Islet of Langerhans (tissue), 1 donor: Measurements from ENCODE around the gene BBS7.

Source experiments
- FAIRE-seq: peaks from one replicate; lab custom pipeline; 2011; peaks lifted over from hg19 to GRCh38; lab: Jason Lieb, UNC

Gene BBS7

DNA sequence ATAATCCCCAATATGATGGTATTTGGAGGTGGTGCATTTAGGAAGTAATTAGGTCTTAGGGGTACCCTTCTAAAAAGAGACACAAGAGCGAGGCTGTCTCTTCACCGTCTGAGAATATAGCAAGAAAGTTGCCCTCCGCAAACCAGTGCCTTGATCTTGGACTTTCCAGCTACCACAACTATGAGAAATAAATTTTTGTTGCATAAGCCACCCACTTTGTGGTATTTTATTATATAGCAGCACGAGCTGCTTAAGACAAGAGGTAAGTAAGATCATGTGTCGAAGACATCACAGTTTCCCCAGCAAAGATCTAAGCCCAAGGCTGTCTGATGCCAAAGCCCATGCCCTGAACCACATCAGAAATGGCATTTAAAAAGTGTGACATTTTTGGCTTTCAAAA lies 78.8 kb downstream of the BBS7 start:
- FAIRE-seq, result no peak

DNA sequence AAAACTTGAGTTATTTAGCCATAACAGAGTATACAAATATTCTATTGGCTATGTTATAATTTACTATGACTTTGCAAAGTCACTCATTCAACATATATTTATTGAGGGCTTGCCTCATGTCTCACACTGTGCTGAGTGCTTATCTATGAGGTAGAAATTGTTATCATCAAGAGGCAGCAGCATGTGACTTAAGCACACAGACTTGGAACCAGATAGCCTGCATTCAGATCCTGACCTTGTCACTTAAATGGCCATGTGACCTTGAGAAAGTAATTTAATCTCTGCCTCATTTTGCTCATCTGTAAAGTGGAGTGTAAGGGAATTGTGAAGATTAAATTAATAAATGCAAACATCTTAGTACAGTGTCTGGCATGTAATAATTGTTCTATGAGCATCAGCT lies 79.3 kb downstream of the BBS7 start:
- no peak for FAIRE-seq

DNA sequence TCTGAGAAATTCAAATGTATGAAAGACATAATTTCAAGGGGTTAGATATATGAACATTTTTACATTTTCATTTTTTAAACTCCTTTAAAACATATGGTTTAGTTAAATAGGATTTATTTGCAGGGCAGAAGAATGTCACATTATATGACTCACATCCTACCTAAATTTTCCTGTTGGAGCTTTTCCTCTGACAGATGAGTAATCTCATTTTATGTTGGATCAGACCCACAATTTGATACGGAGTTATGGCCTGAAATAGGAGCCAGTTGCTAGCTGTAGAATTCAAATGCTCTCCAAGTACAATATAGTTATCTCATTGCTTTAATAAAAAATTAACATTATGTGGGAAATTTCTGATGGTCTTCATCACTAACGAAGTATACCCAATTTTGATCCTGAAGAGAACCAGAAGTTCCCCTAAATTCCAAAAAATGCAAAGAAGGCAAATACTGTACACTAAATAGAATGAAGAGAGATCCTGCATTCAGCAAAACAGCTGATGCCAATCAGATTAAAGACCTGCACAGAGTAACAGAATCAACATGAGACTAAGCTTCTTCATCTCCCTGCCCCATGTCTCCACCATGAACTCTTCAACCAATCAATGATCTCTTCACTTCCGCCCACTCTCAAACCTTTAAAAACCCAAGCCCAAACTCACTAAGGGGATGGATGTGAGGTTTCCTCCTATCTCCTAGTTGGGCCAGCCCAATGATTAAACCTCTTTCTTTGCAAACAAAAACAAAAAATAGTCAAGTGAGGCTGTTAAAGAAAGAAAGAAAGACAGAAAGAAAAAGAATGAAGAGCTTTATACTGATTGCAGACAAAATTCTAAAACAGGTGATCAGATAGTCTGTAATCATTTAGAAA lies 80.1 kb downstream of the BBS7 start:
- FAIRE-seq, result no peak

DNA sequence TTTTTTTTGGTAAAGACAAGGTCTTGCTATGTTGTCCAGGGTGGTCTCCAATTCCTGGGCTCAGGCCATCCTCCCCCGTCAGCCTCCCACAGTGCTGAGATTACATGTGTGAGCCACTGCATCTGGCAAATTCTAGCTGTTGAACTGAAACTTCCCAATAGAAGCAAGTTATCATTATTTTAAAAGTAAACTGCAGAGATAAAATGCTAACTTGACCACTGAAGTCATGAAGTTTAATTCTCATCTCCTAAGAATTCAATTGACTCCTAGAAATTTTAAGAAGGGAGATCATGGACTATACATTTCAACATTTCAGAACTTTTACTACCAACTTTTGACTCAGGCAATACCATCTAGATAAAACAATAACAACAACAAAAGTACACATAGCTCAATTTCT lies 80.8 kb downstream of the BBS7 start:
- FAIRE-seq, result no peak

DNA sequence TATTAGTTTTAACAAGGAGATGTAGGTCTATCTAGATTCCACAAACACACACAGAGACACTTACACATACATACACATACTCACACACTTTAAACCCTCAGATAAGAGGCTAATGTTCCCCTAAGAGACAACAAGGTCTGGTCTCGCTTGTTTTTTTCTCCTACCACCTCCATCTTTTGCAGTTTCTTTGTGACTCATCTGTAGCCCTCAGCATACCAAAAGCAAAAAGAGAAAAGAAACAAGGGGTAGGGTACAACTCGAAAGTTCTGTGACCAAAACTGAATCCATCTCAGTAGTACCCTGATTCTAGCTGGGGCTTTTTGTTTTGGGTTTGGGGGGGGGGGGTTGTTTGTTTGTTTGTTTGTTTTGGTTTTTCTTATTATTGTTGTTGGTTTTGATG lies 81.4 kb downstream of the BBS7 start:
- no peak for FAIRE-seq

DNA sequence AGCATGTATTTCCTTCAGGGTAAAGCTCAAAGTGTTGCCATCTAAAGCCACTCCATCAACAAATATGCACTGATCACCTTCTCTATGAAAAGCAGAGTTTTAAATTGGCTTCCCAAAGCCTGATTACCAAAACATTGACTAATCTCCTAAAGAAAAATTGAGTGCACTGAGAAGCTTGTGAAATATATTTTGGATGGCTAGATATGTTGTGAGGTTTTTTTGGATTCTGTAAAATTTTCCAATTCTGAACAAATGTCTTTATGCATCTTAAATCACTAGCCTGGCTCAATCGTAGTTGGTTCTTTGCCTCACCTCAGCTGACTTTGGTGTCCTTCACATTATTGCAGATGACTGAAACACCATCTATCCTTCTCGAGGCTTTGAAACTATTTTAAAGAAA lies 84.1 kb downstream of the BBS7 start:
- FAIRE-seq, result no peak

DNA sequence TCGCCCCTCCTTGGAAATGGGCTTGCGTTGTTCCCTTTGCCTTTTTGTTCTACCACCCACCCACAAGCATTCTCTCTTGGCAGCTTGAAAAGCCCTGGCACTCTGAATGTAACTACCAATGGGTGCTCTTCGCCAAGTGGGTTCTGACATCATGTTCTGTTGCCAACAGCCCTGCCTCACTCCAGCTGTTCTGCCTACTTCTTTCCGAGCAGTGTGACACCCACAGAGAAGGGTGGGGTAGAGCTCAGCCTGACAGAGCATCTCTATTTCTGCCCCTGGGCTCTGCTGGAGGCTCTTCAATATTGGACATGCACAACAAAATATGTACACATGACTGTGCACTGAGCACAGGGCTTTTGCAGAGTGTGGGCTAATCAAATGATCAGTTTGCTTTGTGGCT lies 84.8 kb downstream of the BBS7 start:
- FAIRE-seq, result no peak

DNA sequence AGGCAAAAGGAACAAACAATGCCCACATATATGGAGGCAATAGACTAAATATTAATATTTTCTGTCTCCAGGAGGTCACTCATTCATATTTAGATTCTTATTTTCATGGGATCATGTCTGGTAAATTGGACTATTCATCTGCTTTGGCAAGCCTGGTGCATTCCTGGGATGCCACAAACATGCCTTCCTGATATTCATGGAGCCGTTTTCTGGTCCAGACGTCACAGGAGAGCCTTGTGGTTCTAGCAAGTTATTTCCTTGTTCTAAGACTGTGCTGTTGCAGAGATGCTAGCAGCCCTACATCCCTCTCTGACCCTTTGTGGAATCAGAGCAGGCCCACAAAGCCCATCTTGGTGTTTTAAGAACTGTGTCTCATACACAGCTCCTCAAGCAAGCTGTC lies 85.3 kb downstream of the BBS7 start:
- FAIRE-seq, result no peak

DNA sequence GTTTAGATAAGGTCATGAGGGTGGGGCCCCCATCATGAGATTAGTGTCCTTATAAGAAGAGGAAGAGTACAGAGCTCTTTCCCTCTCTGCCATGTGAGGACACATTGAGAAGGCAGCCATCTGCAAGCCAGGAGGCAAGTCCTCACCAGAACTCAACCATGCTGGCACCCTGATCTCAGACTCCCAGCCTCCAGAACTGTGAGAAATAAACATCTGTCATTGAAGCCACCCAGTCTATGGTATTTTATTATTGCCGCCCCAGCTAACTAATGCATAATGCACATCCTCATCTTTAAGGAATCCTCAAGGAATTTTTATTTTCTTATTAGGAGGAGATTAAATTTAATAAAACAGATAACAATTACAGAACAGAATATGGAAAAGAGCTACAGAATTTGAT lies 85.9 kb downstream of the BBS7 start:
- FAIRE-seq, result no peak

DNA sequence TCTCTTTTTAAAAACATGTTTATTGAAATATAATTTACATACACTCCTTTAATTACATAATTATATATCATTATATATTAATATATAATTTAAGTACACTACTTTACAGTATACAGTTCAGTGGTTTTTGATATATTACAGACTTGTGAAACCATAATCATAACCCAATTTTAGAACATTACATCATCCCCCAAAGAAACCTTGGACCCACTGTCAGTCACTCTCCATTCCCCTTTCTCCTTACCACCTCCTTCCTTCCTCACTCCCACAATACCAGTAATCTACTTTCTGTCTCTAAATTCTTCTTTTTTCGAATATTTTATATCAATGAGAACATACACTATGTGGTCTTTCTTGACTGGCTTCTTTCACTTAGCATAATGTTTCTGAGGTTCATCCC lies 87.1 kb downstream of the BBS7 start:
- FAIRE-seq, result no peak

DNA sequence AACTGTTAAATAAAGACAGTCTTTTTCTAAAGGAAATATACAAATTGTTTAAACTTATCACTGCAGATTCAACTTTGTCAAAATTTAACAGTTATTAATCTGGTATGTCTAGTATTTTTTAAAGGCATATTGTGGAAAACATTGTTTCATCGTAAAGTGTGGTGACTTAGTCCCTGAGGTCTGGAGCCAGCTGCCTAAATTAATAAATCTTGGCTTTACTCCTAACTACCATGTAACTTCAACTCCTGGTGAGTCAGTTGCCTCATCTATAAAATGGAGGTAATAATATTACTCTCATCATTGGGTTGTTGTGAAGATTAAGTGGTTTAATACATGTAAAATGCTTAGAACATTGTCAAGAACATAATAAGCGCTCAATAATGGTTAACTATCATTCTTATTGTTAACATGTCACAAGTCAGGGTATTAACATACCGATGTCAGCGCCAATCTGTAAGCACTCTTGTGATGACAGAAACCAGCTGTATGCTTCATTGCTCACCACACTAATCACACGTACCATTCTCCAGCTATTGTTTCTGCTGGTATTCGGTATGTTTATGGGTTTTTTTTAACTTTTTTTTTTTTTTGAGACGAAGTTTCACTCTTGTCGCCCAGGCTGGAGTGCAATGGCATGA lies 91.2 kb downstream of the BBS7 start:
- FAIRE-seq, result no peak

DNA sequence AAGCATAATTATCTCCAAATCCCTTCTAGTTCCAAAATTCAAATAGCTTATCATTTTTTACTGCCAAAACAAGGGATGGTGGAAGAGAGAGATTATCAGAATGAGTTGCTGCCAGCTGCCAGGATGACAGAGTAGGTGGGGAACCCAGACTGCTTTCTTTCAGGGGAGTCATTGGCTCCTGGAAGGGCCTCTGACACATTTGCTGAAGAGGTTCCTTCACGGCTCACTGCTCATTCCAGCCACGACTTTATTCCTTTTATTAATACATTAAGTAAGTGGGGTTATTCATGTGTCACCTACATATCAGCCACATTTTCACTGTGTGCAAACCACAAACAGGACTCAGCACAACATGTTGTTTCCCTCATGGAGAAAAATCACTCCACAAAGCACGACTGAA lies 92.6 kb downstream of the BBS7 start:
- no peak for FAIRE-seq

DNA sequence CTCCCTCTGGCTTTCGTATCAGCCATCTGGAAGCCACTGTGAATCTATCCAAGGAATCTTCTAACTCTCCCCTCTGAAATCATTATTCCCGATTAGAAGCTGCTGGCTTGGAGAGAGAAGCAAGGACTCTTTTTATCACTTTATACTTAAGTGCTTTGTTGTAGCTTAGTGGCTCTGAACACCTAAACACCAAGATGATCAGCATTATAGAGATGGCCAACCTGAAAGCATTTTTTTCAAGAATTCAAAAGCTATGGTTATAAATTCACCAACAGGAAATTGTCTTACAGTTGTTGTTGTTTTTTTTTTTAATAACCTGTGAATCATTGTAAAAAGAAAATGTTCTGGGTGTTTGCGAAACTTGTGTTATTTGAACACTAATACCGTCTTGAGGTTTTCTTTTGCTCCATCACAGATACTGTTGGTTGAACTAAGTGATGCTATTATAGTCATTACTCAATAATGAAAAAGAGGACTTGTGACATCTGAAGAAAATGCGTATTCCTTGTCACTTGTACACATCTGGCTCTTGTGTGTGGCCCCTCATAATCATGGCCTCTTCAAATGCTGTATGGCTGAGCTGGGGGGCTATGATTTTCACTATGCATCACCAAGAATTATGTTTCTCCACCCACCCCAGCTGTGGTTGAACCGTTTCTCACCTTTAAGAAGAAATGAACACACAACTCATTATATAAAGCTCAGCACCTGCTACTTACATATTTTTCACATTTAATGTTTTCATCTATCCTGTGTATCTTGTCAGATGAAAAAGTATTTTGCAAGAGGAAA lies 93.5 kb downstream of the BBS7 start:
- FAIRE-seq, result no peak
